Aorta (tissue), 5 donors: ENCODE measurements around the gene KDM2A. TPM values are rescaled to one million over a fixed set of nuclear protein-coding genes. Genes with fewer than 3 reads are reported as not detected.

ENCODE experiments used
- ATAC-seq: fragments of 200-7000 bp; cut with Tn5 transposase; one replicate; pipeline ENCODE4 v1.9.1; 2022; ENCODE audit warnings: moderate library complexity; ENCODE audit not compliant: low FRiP score
- DNase-seq, 2 donors: peaks; one replicate each; pipeline ENCODE4 v3.0.0-alpha.2; 2020
- H3K27ac ChIP-seq, 2 donors: one replicate each; pipeline ENCODE4 v1.5.1; 2013; ENCODE audit warnings: low read length in 2 of 2, mild to moderate bottlenecking in 2 of 2, moderate library complexity in 2 of 2, control low read depth in 1 of 2, inconsistent platforms in 1 of 2, low read depth in 1 of 2
- H3K27me3 ChIP-seq, 2 donors: one replicate each; pipeline ENCODE4 v1.6.1; 2013; ENCODE audit warnings: control low read depth in 1 of 2, low read length in 1 of 2, mild to moderate bottlenecking in 1 of 2, moderate library complexity in 1 of 2; ENCODE audit not compliant: insufficient read depth in 2 of 2, control insufficient read depth in 1 of 2
- H3K36me3 ChIP-seq, 2 donors: one replicate each; pipeline ENCODE4 v1.6.1; 2013; ENCODE audit warnings: control low read depth in 1 of 2, low read length in 1 of 2, mild to moderate bottlenecking in 1 of 2; ENCODE audit not compliant: insufficient read depth in 2 of 2, control insufficient read depth in 1 of 2
- H3K4me1 ChIP-seq, 2 donors: one replicate each; pipeline ENCODE4 v1.6.1; 2013; ENCODE audit warnings: low read length in 2 of 2, control low read depth in 1 of 2, mild to moderate bottlenecking in 1 of 2, moderate library complexity in 1 of 2; ENCODE audit not compliant: insufficient read depth in 2 of 2, control insufficient read depth in 1 of 2
- H3K4me3 ChIP-seq, 2 donors: one replicate each; pipeline ENCODE4 v1.5.1; 2013; ENCODE audit warnings: low read length in 2 of 2, control low read depth in 1 of 2, mild to moderate bottlenecking in 1 of 2
- H3K9me3 ChIP-seq: one replicate; pipeline ENCODE4 v1.6.1; 2013; ENCODE audit warnings: mild to moderate bottlenecking, low read length; ENCODE audit not compliant: control insufficient read depth
- whole genome bisulfite sequencing, 2 donors: extraction: QIAGEN DNeasy Blood & Tissue Kit; methylation state at CpG; one replicate each; pipeline ENCODE4 v1.1.7; 2013; 5-methylcytosine and 5-hydroxymethylcytosine counted together
- intact Hi-C, 2 donors: fragments of 100-400 bp; cut with DNase I; formaldehyde crosslinking; loops; one replicate each; pipeline versions ENCODE4 v1.14.2 to v1.15.0; 2022
- polyA plus RNA-seq, 2 donors: library from polyadenylated mRNA; stranded (reverse); fragments of 200-250 nt; gene quantifications; one replicate each; pipeline ENCODE4 v1.2.3, GENCODE V29; 2013
- total RNA-seq, 2 donors: library from RNA; stranded (reverse); fragmentation: NEBNext Ultra II Directional; extraction: Animal tissue kit (Norgen Biotek cat#: 25700); gene quantifications; one replicate each; pipeline ENCODE4 v1.2.1, GENCODE V29; 2021
- donor health status: healthy with polysubstance abuse.
- donor health status: Bipolar disorder and iron deficiency.
- donor health status: DM: no; HTN: no; CAD: no.
- donor health status: DM: no; HTN: no; CAD: no.
- donor health status: DM: yes; HTN: yes; CAD: no.

The KDM2A gene
- total and polyA plus RNA-seq, 4 donors = 11.5 to 106 (median 45.3) TPM

- 82 to 86% methylated on average over 15 of the region's 15 CpGs for WGBS, 2 donors
- ATAC-seq (no peak), DNase-seq (peak; percentile 47 to 77)
- no peaks in the 10 kb centered on the region for H3K4me1 ChIP-seq
- intact Hi-C loops = no loop called here
- H3K36me3 ChIP-seq = peaks cover 0 to 3% of the 10 kb centered on the region in 2 donors
- H3K27ac ChIP-seq = no peak overlapping the region
- H3K9me3 ChIP-seq = no peaks in the 10 kb centered on the region
- H3K4me3 ChIP-seq = no peak overlapping the region
- no peaks in the 10 kb centered on the region for H3K27me3 ChIP-seq
These were observed 183.0 kb downstream of the KDM2A start for GRCh38 chr11:67301951-67302516.

DNA sequence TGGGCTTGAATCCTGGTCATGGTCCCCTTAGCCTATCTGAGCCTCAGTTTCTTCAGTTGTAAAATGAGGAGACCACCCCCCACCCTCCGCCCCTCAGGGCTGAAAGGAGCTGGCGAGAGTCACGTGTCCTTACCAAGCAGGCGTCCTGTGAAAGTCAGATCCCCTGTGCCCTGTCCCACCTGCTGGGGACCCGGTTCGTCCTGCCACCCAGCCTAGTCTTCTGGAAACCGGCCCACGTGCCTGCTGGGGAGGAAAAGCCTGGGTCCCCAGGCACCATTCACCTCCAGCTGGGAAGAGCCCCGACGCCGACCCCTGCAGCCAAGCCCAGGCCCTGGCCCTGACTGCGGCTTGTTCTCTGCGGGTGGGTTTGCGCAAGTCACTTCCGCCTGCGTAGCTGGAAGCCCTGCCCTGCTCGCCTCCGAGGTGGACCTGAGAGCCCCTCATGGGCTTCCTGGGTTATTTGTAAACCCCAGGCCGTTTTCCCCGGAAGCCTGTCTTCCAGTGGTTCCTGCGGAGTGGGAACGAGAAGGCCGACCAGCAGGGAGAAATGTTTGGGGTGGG is 183.6 kb downstream of the KDM2A start:
- ATAC-seq (peak; percentile 33), DNase-seq (peak in 1 of 2 donors; percentile 81)
- 22 to 28% methylated on average over 23 of the region's 23 CpGs for WGBS, 2 donors

GRCh38 chr11:67303132-67303834 is 184.2 kb downstream of the KDM2A start, which contains the start of gene SSH3:
Gene SSH3, plus strand, starts transcription at chr11:67303530. Its CDS starts 96 bp downstream, at chr11:67303626.
- intact Hi-C loops = no loop called here
- peak; percentile 89 for ATAC-seq

More for the DNA sequence above, 183.6 kb downstream of the KDM2A start:
- Histone ChIP-seq H3K4me3 (peak overlapping the region; percentile 67 to 69), H3K36me3 (peaks cover 0 to 3% of the 10 kb centered on the region in 2 donors), H3K9me3 (no peaks in the 10 kb centered on the region), H3K27me3 (no peaks in the 10 kb centered on the region), H3K4me1 (no peaks in the 10 kb centered on the region), H3K27ac (no peak overlapping the region)
- intact Hi-C loops = no loop called here

GRCh38 chr11:67303835-67304411 is 184.9 kb downstream of the KDM2A start:
- intact Hi-C loops = no loop called here
- no peaks in the 10 kb centered on the region for H3K9me3 ChIP-seq
- H3K27me3 ChIP-seq = no peaks in the 10 kb centered on the region
- H3K4me3 ChIP-seq = peak overlapping the region; percentile 67 to 69
- no peaks in the 10 kb centered on the region for H3K4me1 ChIP-seq
- DNase-seq (peak in 1 of 2 donors; percentile 79), ATAC-seq (peak; percentile 27)
- peaks cover 0 to 3% of the 10 kb centered on the region in 2 donors for H3K36me3 ChIP-seq
- H3K27ac ChIP-seq = peak overlapping the region in 1 of 2 donors; percentile 9
- 1 to 2% methylated on average over 34 to 43 of the region's 43 CpGs for WGBS, 2 donors

More at GRCh38 chr11:67303132-67303834, 184.2 kb downstream of the KDM2A start, which contains the start of gene SSH3:
- Histone ChIP-seq H3K27me3 (no peaks in the 10 kb centered on the region), H3K4me1 (no peaks in the 10 kb centered on the region), H3K27ac (peak within 1 kb of the TSS in 1 of 2 donors; percentile 9), H3K4me3 (peak within 1 kb of the TSS; percentile 67 to 69), H3K36me3 (peaks cover 0 to 3% of the 10 kb centered on the region in 2 donors), H3K9me3 (no peaks in the 10 kb centered on the region)
- 0 to 1% methylated on average over 37 to 65 of the region's 65 CpGs for WGBS, 2 donors
- peak; percentile 85 to 92 for DNase-seq

DNA sequence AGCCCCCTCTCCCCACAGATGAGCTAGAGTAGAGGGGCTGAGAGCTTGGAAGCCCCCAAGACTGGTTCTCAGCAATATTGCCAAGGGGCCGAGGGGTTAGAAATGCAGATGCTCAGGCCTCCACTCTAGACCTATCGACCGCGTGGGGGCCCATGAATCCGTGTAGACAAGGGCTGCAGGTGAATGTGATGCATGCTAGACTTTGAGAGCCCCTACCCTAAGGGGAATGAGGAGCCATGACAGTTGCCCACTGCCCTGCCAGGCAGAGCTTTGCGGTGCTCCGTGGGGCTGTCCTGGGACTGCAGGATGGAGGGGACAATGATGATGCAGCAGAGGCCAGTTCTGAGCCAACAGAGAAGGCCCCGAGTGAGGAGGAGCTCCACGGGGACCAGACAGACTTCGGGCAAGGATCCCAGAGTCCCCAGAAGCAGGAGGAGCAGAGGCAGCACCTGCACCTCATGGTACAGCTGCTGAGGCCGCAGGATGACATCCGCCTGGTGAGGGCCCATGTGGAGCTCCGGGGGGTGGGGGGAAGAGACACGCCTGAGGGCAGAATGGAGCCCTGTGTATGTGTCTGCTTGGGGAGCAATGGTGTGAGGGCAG is 185.5 kb downstream of the KDM2A start:
- H3K4me1 ChIP-seq = no peaks in the 10 kb centered on the region
- 85 to 87% methylated on average over 14 of the region's 14 CpGs for whole genome bisulfite sequencing, 2 donors
- ATAC-seq = no peak
- no peaks in the 10 kb centered on the region for H3K9me3 ChIP-seq
- peaks cover 0 to 3% of the 10 kb centered on the region in 2 donors for H3K36me3 ChIP-seq
- H3K4me3 ChIP-seq = peak overlapping the region in 1 of 2 donors; percentile 67
- DNase-seq = peak in 1 of 2 donors; percentile 69
- no peak overlapping the region for H3K27ac ChIP-seq
- no peaks in the 10 kb centered on the region for H3K27me3 ChIP-seq
- intact Hi-C loops = no loop called here

DNA sequence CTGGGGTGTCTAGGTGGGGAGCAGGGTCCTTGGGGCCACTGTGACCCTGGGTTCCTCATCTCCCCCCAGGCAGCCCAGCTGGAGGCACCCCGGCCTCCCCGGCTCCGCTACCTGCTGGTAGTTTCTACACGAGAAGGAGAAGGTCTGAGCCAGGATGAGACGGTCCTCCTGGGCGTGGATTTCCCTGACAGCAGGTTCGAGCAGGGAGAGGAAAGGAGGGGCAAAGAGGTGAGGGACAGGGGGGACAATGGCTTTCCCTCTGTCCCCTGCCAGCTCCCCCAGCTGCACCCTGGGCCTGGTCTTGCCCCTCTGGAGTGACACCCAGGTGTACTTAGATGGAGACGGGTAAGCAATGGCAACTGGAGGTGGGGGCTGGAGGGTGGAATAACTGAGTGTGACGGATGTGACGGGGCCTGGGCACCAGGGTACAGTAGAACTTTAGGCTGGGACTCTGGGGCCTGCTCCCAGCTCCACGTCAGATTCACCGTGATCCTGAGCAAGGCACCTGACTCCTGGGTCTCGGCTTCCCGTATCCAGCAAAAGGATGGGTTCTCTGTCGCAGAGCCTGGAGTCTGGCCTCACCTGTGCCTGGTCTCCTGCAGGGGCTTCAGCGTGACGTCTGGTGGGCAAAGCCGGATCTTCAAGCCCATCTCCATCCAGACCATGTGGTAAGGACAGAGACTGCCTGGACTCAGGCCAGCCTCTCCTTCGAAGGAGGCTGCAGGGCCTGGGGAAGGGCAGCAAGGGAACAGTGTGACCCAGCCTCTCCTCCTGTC is 187.9 kb downstream of the KDM2A start:
- H3K36me3 ChIP-seq = no peaks in the 10 kb centered on the region
- 90 to 91% methylated on average over 19 of the region's 19 CpGs for WGBS, 2 donors
- intact Hi-C loops = no loop called here
- ATAC-seq (no peak), DNase-seq (peak in 1 of 2 donors; percentile 60)
- no peaks in the 10 kb centered on the region for H3K4me1 ChIP-seq
- no peak overlapping the region for H3K4me3 ChIP-seq
- no peaks in the 10 kb centered on the region for H3K27me3 ChIP-seq
- H3K27ac ChIP-seq = no peak overlapping the region
- H3K9me3 ChIP-seq = no peaks in the 10 kb centered on the region

DNA sequence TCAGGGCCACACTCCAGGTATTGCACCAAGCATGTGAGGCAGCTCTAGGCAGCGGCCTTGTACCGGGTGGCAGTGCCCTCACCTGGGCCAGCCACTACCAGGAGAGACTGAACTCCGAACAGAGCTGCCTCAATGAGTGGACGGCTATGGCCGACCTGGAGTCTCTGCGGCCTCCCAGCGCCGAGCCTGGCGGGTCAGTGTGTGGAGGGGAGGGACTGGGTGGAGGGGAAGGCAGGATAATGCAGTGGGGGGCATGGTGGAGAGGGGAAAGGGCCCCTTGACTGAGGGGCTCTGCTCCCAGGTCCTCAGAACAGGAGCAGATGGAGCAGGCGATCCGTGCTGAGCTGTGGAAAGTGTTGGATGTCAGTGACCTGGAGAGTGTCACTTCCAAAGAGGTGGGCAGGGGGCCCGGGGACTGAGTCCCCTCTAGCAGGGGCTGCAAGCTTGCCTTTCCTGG is 188.5 kb downstream of the KDM2A start:
- no peak overlapping the region for H3K27ac ChIP-seq
- H3K4me1 ChIP-seq = no peaks in the 10 kb centered on the region
- H3K36me3 ChIP-seq = no peaks in the 10 kb centered on the region
- 83 to 85% methylated on average over 12 of the region's 12 CpGs for WGBS, 2 donors
- intact Hi-C loops = no loop called here
- H3K27me3 ChIP-seq = no peaks in the 10 kb centered on the region
- DNase-seq (peak in 1 of 2 donors; percentile 59), ATAC-seq (no peak)
- H3K4me3 ChIP-seq = no peak overlapping the region
- H3K9me3 ChIP-seq = no peaks in the 10 kb centered on the region
